ENCODE measurements around the gene SLC39A11.
"Not testable (repeated sequence)": the region's sequence is repeated elsewhere in the genome, so short reads cannot be mapped to it uniquely, and the experiment has no call there.

- TF ChIP-seq CTCF, POLR2A, POLR2AphosphoS5 (IDR thresholded peaks at IDR 0.05): not testable (repeated sequence)
These were observed 155.2 kb downstream of the SLC39A11 start for GRCh38 chr17:72937254-72937653.

Measured in upper lobe of left lung (tissue), 4 donors.